ENCODE results near the gene DHX9. TPM values are rescaled to one million over a fixed set of nuclear protein-coding genes. Genes with fewer than 3 reads are reported as not detected.

The DHX9 gene
- total RNA-seq, 1 experiment from 2014 or later, result 220 TPM

- Histone ChIP-seq H3K27ac (ENCODE audit: low read depth, low read length) (no peak overlapping the region), H2AFZ (ENCODE audit: low read depth, low read length, poor library complexity, severe bottlenecking) (no peak overlapping the region), H4K20me1 (ENCODE audit: insufficient read depth) (no peaks in the 10 kb centered on the region), H3K9ac (ENCODE audit: low read length) (no peak overlapping the region), H3K9me2 (ENCODE audit: insufficient read depth) (no peaks in the 10 kb centered on the region), H3K9me3 (ENCODE audit: control insufficient read depth in 1 of 2, insufficient read depth in 1 of 2, low read depth in 1 of 2, low read length in 2 of 2) (no peaks in the 10 kb centered on the region), H3K4me2 (ENCODE audit: low read length) (no peak overlapping the region), H3K4me1 (ENCODE audit: control insufficient read depth in 1 of 2, insufficient read depth in 2 of 2, low read length in 2 of 2) (no peaks in the 10 kb centered on the region), H3K36me3 (ENCODE audit: control insufficient read depth in 1 of 2, insufficient read depth in 2 of 2, low read length in 2 of 2) (no peaks in the 10 kb centered on the region), H3K27me3 (ENCODE audit: insufficient read depth, low read length) (peaks cover 10% of the 10 kb centered on the region), H3K79me2 (ENCODE audit: insufficient read depth, low read length) (no peaks in the 10 kb centered on the region), H3K4me3 (replicated peaks in 1 of 2; ENCODE audit: low read depth in 1 of 2, low read length in 2 of 2) (no peak overlapping the region)
- POLR2A ChIA-PET, result no interaction called here
- no TSS peak for BruUV-seq (replicated peaks)
- no peak for ATAC-seq
- TF ChIP-seq REST (IDR thresholded peaks at IDR 0.05; ENCODE audit: low read depth) (no peak), SRF (IDR thresholded peaks at IDR 0.05; ENCODE audit: low read depth) (no peak), ELF1 (IDR thresholded peaks at IDR 0.05; ENCODE audit: borderline replicate concordance, low read depth) (no peak), YY1 (IDR thresholded peaks at IDR 0.05; ENCODE audit: extremely low read depth, insufficient replicate concordance, low read depth, low read length) (no peak), ZNF274 (IDR thresholded peaks at IDR 0.05; ENCODE audit: low read depth, low read length) (no peak)
- TF ChIP-seq, protein P1, sequence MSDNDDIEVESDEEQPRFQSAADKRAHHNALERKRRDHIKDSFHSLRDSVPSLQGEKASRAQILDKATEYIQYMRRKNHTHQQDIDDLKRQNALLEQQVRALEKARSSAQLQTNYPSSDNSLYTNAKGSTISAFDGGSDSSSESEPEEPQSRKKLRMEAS (IDR thresholded peaks at IDR 0.05), result no peak
- intact Hi-C loops (cut with micrococcal nuclease), result no loop called here
- RAD21 ChIA-PET (ENCODE audit: low non-redundant PET in 1 of 2, low total read pairs in 2 of 2, uncharacterized antibody in 2 of 2, unreplicated experiment in 2 of 2), result no interaction called here
- CTCF ChIA-PET, result interaction anchor here (1.0 kb wide), 1 partner anchor 195 kb away, joined by 3 read pairs; no protein-coding TSS in a partner anchor
- no peak for DNase-seq (ENCODE audit: low read depth, low spot score)
These were observed 44.4 kb upstream of the DHX9 start for GRCh38 chr1:182794676-182795201.

Measured in HCT116 (cell line).